KOPT-K1 (cell line): ENCODE data around the gene PLXNB3.
"Not testable (repeated sequence)": the region's sequence is repeated elsewhere in the genome, so short reads cannot be mapped to it uniquely, and the experiment has no call there.

Experiments used
- H3K27ac ChIP-seq: fragments of 200-600 bp; sonication (generic); 2 replicates; pipeline ENCODE4 v1.5.1; 2016; ENCODE audit warnings: antibody characterized with exemption, mild to moderate bottlenecking, low read depth, low read length; ENCODE audit not compliant: poor library complexity, severe bottlenecking
- H3K36me3 ChIP-seq: fragments of 200-600 bp; sonication (generic); 2 replicates; pipeline ENCODE4 v1.5.1; 2017; ENCODE audit warnings: antibody characterized with exemption, mild to moderate bottlenecking, low read length, moderate library complexity; ENCODE audit not compliant: insufficient read depth
- H3K9me3 ChIP-seq: fragments of 200-600 bp; sonication (generic); 2 replicates; pipeline ENCODE4 v1.5.1; 2017; ENCODE audit warnings: antibody characterized with exemption, low read length, mild to moderate bottlenecking; ENCODE audit not compliant: insufficient read depth, poor library complexity, severe bottlenecking

PLXNB3 gene

DNA sequence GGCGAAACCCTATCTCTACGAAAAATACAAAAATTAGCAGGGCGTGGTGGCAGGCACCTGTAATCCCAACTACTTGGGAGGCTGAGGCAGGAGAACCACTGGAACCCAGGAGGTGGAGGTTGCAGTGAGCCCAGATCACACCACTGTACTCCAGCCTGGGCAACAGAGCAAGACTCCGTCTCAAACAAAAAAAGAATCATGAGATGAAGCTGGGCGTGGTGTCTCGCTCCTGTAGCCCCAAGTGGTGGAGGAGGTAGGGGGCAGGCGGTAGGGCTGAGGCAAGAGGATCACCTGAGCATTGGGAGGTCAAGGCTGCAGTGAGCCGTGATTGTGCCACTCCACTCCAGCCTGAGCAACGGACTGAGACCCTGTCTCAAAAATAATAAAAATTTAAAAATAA is 54.0 kb downstream of the PLXNB3 start:
- not testable (repeated sequence) for H3K36me3 ChIP-seq, H3K9me3 ChIP-seq, H3K27ac ChIP-seq

DNA sequence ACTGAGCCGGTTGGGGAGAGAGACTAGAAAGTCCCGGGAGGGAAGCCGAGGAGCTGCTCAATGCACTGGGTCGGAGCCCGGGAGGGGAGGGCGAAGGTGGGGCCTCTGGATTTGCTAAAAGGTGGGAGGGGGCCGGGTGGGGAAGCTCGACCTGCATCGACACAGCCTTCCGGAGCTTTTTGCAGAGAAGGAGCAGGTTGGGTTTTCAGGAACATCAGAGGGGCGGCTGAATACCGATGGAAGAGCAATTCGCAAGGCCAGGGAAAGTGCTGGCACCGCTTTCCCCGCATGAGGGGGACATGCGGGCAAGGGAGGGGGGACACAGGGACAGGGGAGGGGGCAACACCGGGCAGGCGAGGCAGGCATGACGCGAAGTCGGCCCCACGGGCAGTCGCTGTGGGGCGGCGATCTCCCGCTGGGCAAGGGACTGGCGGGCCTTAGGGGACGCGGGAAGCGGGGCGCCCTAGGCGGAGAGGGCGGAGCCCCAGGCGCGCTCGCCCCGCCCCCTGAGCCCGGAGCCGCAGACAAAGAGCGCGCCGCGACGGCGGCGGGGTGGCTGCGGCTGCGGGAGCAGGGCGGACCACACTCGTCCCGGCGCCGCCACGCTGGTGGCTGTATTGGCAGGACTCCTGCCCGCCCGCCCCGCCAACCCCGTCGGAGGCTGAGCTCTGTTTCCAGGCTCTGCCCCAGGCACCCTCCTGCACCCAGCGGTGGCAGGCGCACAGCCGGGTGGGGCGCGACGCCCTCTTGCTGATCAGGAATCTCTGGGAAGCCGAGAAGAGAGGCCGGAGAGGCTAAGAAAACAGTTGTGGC is 54.7 kb downstream of the PLXNB3 start:
- Histone ChIP-seq H3K9me3 (no peaks in the 10 kb centered on the region), H3K27ac (peak overlapping the region; percentile 22)

DNA sequence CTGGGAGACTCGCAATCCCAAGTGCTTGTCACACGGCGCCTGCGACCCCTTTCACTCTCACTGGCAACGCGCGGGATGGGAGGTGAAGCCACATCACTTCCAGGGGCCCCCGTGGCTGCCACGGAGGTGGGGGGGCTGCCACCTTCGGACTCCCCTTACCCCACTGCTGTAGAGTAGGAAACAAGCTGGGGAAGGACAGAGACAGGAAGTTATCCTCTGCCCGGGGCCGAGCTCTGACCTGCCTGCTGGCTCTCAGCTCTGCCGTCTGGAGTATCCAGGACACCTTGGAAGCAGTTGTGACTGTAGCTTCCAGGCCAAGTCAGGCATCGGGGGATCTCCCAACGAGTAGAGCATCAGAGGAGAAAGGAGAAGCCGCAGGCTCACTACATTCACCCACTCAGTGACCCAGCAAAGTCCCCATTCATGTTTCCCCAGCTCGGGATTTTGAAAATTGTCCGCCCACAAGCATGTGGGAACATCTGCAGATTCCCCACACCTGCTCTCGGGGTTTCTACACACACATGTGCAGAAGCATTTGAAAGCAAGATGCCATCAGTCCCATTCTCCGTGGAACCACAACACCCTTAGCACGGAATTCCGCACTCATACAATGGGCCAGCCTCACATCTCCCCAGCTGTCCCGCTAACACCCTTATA is 55.5 kb downstream of the PLXNB3 start:
- H3K36me3 ChIP-seq: no peaks in the 10 kb centered on the region
- no peaks in the 10 kb centered on the region for H3K9me3 ChIP-seq
- H3K27ac ChIP-seq: peak overlapping the region; percentile 22

More for the DNA sequence above, 54.7 kb downstream of the PLXNB3 start:
- no peaks in the 10 kb centered on the region for H3K36me3 ChIP-seq

DNA sequence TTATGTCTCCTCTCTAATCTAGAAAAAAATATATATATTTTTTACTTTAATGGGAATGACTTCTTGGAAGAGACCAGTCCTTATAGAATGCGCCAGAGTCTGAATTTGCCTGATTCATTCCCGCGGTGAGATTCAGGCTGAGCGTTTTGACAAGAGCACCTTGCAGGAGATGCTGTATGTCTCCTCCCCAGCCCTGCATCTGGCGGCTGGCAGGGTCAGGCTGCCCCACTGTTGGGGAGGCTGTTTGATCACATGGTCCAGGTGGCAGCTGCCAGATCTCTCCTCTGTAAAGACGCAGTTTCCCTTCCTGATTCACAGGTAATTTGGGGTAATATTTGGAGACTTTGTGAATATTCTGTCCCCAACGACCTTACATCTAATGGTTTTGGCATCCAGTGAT is 56.6 kb downstream of the PLXNB3 start:
- H3K9me3 ChIP-seq: no peaks in the 10 kb centered on the region

DNA sequence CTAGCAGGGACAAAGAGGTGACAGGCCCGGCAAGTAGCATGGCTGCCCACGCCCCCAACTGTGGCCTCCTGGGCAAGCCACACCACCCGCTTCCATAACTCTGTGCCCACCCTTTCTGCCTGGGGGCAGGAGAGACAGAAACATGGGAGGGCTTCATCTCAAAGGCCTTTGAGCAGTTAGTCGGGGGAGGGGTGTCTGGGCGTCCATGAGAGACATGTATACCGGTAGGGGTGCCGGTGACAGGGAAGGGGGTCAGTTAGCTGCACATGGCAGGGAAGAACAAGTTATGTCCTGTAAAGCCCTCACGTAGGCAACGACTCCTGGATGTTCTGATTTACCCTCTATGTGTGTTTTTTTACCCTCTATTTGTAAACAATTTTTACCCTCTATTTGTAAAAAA is 57.0 kb downstream of the PLXNB3 start:
- Histone ChIP-seq H3K36me3 (no peaks in the 10 kb centered on the region), H3K27ac (no peak overlapping the region), H3K9me3 (no peaks in the 10 kb centered on the region)

More for the DNA sequence above, 56.6 kb downstream of the PLXNB3 start:
- no peaks in the 10 kb centered on the region for H3K36me3 ChIP-seq
- no peak overlapping the region for H3K27ac ChIP-seq

DNA sequence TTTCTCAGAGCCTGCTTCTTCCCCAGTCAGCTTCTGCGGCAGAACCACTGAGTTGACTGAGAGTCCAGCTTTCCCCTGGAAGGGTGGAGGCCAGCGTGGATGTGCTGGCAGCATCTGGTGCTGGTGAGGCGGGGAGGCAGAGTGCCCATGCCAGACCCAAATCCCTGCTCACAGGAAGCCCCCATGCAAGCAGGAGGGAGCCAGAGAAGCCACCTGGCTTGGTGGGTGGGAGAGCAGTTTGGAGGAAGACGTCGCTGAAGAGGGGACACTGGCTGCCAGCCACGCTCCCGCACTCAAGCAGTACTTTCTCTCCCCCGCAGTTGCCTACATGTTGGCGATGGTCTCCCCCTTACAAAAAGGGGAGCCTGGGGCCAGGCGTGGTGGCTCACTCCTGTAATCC is 60.3 kb downstream of the PLXNB3 start:
- Histone ChIP-seq H3K27ac (no peak overlapping the region), H3K36me3 (no peaks in the 10 kb centered on the region), H3K9me3 (no peaks in the 10 kb centered on the region)

DNA sequence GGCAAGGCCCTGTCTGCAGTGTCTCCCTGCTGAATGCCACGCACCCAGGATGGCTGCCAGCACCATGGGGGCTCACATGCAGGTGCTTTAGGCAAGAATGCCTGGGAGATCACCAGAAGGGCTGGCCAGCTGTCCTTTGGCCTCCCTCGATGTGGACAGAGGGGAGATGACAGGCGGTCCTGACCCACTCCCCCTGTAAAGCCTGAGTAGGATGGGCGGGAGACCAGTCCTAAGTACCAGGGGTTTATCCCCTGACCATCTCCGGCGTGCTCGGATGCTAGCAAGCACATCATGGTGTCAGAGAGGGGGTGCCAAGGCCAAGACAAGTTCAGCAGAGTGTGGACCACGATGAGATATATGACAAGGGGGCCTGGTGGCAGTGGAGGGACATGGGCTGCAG is 61.0 kb downstream of the PLXNB3 start:
- Histone ChIP-seq H3K9me3 (no peaks in the 10 kb centered on the region), H3K27ac (no peak overlapping the region), H3K36me3 (no peaks in the 10 kb centered on the region)
